Uterus (tissue), 4 donors: ENCODE results near the gene XKR3. TPM values are rescaled to one million over a fixed set of nuclear protein-coding genes. Genes with fewer than 3 reads are reported as not detected.
"Not testable (repeated sequence)": the region's sequence is repeated elsewhere in the genome, so short reads cannot be mapped to it uniquely, and the experiment has no call there.

Experiments
- DNase-seq, 2 donors: peaks; one replicate each; pipeline ENCODE4 v3.0.0-alpha.2; 2019 to 2020
- H3K27ac ChIP-seq, 2 donors: fragments of 200-600 bp; sonication (generic); 1 replicate in 1 of 2; 2 replicates in 1 of 2; pipeline ENCODE4 v1.5.1; 2016 to 2018
- H3K27me3 ChIP-seq, 2 donors: fragments of 200-600 bp; sonication (generic); one replicate each; pipeline ENCODE4 v1.5.1; 2018 to 2019; ENCODE audit warnings: control low read depth in 1 of 2
- H3K36me3 ChIP-seq, 2 donors: fragments of 200-600 bp; sonication (generic); one replicate each; pipeline ENCODE4 v1.5.1; 2019; ENCODE audit warnings: control low read depth in 1 of 2
- H3K4me1 ChIP-seq, 2 donors: fragments of 200-600 bp; sonication (generic); one replicate each; pipeline ENCODE4 v1.5.1; 2018 to 2019; ENCODE audit warnings: control low read depth in 1 of 2
- H3K4me3 ChIP-seq, 2 donors: fragments of 200-600 bp; sonication (generic); 1 replicate in 1 of 2; 2 replicates in 1 of 2; pipeline ENCODE4 v1.5.1; 2018 to 2019; ENCODE audit warnings: mild to moderate bottlenecking in 1 of 2
- H3K9me3 ChIP-seq, 2 donors: fragments of 200-600 bp; sonication (generic); one replicate each; pipeline ENCODE4 v1.5.1; 2019; ENCODE audit warnings: control low read depth in 1 of 2
- POLR2A ChIP-seq, 2 donors: fragments of 450-650 bp; IDR thresholded peaks; one replicate each; pipeline ENCODE4 v1.6.1; 2016; ENCODE audit warnings: antibody characterized with exemption in 2 of 2, mild to moderate bottlenecking in 1 of 2, moderate library complexity in 1 of 2
- intact Hi-C: fragments of 100-400 bp; cut with DNase I; formaldehyde crosslinking; loops from one replicate; pipeline ENCODE4 v1.15.1; 2023; ENCODE audit warnings: low total_unique reads
- total RNA-seq, 4 donors: library from RNA; depleted of rRNA in 3 of 4; stranded (reverse); fragments of >200 nt in 3 of 4; gene quantifications; one replicate each; pipeline versions ENCODE4 v1.1.0 to v1.2.4, GENCODE V29; 2014 to 2023
- TF ChIP-seq, protein P1 (sequence below), 4 experiments: fragments of 200-600 bp in 2 of 4; fragments of 450-650 bp in 2 of 4; sonication (generic) in 2 of 4; IDR thresholded peaks; one replicate each; pipeline ENCODE4 v1.5.1; 2016 to 2019; ENCODE audit warnings: antibody characterized with exemption in 4 of 4, mild to moderate bottlenecking in 2 of 4, moderate library complexity in 1 of 4
- donor health status: DM: yes; HTN: yes; CAD: no.

The XKR3 gene
- total RNA-seq, 4 donors from 2014 or later, result not detected

DNA sequence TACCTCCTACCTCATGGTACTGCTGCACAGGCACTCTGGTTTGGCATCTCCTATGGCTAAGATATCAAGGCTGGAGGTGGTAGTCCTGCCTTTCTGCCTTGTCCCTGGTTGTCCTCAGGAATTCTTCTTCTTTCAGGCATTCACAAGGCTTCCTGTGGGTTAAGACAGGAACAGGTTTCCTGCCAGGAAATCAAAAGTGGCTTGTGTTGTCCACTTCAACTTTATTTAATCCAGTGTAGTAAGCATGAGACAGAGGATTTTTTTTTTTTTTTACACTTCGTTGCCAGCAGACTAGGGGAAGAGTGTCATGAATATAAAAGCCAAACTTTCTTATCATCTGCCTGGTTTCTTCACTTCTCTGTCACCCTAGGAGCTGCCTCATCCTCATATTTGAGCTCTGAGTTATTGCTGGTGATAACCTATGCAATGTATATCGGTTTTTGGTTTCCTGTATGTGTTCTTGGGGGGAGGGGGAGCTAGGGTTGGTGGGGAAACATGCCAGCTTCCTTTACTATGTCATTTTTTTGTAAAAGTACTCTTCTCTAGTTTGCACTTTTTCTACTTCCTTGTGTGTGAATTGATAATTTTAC is 50.2 kb downstream of the XKR3 start:
- TF ChIP-seq, protein P1, sequence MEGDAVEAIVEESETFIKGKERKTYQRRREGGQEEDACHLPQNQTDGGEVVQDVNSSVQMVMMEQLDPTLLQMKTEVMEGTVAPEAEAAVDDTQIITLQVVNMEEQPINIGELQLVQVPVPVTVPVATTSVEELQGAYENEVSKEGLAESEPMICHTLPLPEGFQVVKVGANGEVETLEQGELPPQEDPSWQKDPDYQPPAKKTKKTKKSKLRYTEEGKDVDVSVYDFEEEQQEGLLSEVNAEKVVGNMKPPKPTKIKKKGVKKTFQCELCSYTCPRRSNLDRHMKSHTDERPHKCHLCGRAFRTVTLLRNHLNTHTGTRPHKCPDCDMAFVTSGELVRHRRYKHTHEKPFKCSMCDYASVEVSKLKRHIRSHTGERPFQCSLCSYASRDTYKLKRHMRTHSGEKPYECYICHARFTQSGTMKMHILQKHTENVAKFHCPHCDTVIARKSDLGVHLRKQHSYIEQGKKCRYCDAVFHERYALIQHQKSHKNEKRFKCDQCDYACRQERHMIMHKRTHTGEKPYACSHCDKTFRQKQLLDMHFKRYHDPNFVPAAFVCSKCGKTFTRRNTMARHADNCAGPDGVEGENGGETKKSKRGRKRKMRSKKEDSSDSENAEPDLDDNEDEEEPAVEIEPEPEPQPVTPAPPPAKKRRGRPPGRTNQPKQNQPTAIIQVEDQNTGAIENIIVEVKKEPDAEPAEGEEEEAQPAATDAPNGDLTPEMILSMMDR (IDR thresholded peaks at IDR 0.05), result no peak
- no peak for TF ChIP-seq POLR2A (IDR thresholded peaks at IDR 0.05)

GRCh38 chr22:16771569-16771968 is 53.6 kb downstream of the XKR3 start:
- DNase-seq, H3K4me3 ChIP-seq, H3K27ac ChIP-seq, intact Hi-C loops, H3K4me1 ChIP-seq, H3K27me3 ChIP-seq, H3K36me3 ChIP-seq, H3K9me3 ChIP-seq: not testable (repeated sequence)

More for the DNA sequence above, 50.2 kb downstream of the XKR3 start:
- no peak for DNase-seq
- Histone ChIP-seq H3K36me3 (no peaks in the 10 kb centered on the region), H3K27ac (no peak overlapping the region), H3K4me1 (no peaks in the 10 kb centered on the region), H3K27me3 (no peaks in the 10 kb centered on the region), H3K9me3 (no peaks in the 10 kb centered on the region), H3K4me3 (no peak overlapping the region)
- intact Hi-C loops, result no loop called here

DNA sequence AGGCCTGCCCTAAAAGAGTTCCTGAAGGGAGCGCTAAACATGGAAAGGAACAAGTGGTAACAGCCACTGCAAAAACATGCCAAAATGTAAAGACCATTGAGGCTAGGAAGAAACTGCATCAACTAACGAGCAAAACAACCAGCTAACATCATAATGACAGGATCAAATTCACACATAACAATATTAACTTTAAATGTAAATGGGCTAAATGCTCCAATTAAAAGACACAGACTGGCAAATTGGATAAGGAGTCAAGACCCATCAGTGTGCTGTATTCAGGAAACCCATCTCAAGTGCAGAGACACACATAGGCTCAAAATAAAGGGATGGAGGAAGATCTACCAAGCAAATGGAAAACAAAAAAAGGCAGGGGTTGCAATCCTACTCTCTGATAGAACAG is 57.3 kb downstream of the XKR3 start:
- H3K27me3 ChIP-seq, H3K9me3 ChIP-seq, DNase-seq, intact Hi-C loops, H3K27ac ChIP-seq, H3K36me3 ChIP-seq, H3K4me1 ChIP-seq, H3K4me3 ChIP-seq: not testable (repeated sequence)

DNA sequence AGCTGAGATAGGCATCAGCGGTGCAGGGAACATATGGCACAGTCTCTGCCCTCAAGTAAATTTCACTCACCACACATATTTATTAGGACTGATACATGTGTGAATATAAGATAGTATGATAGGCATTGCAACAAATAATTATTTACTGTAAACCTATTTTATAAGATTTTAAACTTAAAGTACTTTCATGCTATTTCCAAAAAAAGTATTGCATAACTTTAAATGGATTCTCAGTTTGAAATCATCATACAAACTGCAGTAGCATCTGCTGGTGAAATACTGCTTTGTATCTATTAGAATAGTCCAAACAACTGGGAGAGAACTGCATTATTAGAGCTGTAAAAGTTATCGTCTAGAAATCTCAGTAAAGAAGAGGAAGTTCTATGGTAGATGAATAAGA is 63.0 kb downstream of the XKR3 start:
- DNase-seq, H3K4me1 ChIP-seq, H3K9me3 ChIP-seq, intact Hi-C loops, H3K27ac ChIP-seq, H3K27me3 ChIP-seq, H3K4me3 ChIP-seq, H3K36me3 ChIP-seq: not testable (repeated sequence)

DNA sequence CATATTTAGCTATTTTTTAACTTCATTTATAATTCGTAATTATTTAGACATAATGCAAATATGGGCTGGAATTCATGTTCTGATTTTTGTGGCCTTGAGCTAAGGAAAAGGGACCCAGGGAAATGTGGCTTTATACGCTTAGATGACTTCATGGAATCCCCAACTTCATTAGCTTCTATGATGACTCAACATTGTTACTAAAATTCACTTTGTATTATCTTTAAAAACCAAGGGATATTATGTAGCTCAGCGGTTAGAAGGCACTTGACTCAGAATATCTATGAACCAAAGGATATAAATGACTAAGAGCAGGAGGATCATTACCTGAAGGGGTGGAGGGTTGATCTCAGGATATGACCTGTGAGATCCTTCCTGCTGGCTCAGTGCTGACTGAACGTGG is 64.8 kb downstream of the XKR3 start:
- DNase-seq, intact Hi-C loops, H3K4me3 ChIP-seq, H3K9me3 ChIP-seq, H3K4me1 ChIP-seq, H3K27me3 ChIP-seq, H3K27ac ChIP-seq, H3K36me3 ChIP-seq: not testable (repeated sequence)

DNA sequence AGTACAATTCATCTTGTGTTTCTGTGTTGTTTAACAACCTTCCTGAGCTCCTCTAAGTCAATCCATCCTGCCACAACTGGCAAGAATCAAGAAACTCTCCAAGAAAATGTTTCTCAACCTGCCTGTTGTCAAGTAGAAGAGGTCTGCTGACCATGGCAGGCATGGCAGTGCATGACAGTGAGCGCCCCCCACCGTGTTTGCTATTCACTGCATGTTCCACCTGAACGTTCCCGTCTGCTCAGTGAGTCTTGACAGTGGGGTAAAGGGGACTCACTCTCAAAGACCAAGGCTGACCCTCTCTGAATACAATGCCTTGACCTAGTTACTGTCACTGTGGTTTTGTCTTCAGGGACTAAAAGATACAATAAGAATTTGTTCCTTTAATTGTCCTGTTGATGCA is 75.9 kb downstream of the XKR3 start:
- H3K4me3 ChIP-seq, DNase-seq, H3K9me3 ChIP-seq, H3K36me3 ChIP-seq, H3K4me1 ChIP-seq, intact Hi-C loops, H3K27me3 ChIP-seq, H3K27ac ChIP-seq: not testable (repeated sequence)

DNA sequence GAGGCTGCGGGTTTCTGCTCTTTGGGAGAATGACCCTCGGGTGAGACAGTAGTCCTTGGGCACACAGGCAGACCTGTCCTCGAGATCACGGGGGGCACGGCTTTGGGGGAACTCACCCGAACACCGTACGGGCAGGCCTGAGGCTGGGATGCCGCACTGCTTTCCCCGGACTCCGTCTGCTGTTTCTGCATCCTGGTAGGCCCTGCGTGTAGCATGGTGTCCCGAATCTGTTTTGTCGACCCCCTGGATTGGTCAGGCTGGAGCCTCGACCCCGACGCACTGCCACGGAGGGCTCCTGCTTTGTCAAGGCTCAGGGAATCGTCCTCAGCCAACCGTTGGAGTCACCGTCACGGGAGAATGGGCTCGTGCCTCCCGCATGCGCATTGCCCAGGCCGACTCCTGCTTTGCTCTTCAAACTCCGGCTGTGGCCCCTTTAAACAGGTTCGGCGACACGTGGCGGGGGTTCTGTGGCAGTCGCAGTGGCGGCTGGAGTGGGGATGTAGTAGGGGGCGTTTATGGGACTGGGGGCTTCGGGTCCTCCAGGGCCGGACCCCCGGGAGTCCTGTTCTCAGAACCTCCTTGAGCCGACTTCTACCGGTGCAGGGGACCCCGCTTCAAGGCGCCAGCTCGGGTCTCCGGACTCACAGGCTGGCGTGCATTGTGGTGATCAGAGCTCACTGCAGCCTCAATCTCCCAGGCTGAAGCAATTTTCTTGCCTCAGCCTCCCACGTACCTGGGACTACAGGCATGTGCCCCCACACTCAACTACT is 76.9 kb downstream of the XKR3 start:
- DNase-seq, H3K9me3 ChIP-seq, H3K4me3 ChIP-seq, H3K27me3 ChIP-seq, H3K27ac ChIP-seq, intact Hi-C loops, H3K36me3 ChIP-seq, H3K4me1 ChIP-seq: not testable (repeated sequence)

DNA sequence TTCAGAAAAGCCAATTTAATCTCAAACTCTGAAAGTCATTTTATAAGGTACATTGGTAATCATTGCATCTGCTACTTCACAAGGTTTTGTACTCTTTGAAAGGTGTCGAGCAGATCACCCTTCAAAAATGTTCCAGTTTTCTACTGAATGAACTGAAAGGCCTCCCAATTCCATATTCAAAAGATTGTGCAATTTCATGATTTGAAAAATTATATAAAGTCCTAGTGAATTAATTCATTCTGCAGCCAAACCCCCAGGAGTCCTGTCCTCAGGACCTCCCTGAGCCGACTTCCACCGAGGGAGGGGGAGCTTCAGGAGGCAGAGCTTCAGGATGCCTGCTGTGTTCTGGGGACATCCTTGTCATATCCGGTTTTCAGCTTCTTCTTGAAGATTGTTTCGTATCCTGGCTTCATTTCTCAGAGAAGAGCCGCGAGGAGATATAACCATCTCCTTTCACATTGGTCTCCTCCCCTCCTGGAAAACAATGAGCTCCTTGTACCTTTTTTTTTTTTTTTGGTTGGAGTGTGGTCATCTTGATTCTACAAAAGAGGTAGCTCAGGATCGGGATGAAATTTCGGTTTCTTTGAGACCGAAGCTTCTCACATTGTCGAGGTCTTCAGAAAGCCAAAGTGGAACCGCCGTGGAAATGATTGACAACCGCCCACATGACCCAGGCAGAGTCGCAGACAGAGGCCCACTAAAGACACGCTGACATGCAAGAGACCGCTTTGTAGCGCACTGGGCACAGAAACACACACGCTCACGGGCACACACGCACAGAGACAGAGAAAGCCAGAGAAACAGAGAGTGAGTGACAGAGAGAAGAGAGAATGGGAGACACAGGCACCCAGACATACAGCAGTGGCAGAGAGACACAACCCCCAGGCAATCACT is 77.7 kb downstream of the XKR3 start:
- H3K36me3 ChIP-seq, H3K9me3 ChIP-seq, intact Hi-C loops: not testable (repeated sequence)

DNA sequence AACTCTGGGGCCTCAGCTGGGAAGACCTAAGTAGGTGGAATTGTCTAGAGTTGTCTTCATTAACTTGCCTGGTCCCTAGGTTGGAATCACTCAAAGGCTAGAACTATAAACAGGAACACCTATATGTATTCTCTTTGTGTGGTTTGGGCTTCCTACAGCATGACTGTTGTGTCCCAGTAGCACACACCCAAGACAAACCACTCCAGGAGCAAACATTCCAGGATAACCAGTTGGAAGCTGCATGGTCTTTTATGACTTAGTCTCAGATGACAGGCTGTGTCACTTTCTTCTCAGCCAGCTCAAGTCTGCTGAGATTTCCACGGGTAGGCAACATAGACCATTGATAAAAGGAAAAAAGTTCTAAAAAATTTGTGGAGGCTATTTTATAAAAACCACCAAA is 90.9 kb downstream of the XKR3 start:
- DNase-seq, H3K9me3 ChIP-seq, H3K27ac ChIP-seq, H3K36me3 ChIP-seq, H3K4me3 ChIP-seq, H3K4me1 ChIP-seq, H3K27me3 ChIP-seq, intact Hi-C loops: not testable (repeated sequence)

More for the DNA sequence above, 77.7 kb downstream of the XKR3 start:
- H3K4me1 ChIP-seq, H3K27ac ChIP-seq, H3K27me3 ChIP-seq, DNase-seq, H3K4me3 ChIP-seq: not testable (repeated sequence)
